ENCODE data around the gene FOXP4. TPM values are rescaled to one million over a fixed set of nuclear protein-coding genes. Genes with fewer than 3 reads are reported as not detected.
A peak's percentile ranks its signal among the peaks of the same experiment; 100 is the strongest.

Gene FOXP4
- total RNA-seq, 4 donors from 2014 or later = 12.6 to 42.4 (median 23.7) TPM

- no peaks in the 10 kb centered on the region for H3K27me3 ChIP-seq
- 94 to 98% methylated on average over 7 of the region's 7 CpGs for WGBS, 2 donors
- peak overlapping the region in 2 of 3 donors; percentile 86 for H3K27ac ChIP-seq
- H3K9me3 ChIP-seq = no peaks in the 10 kb centered on the region
- TF ChIP-seq POLR2A (IDR thresholded peaks at IDR 0.05) (no peak), CTCF (IDR thresholded peaks at IDR 0.05) (no peak)
- intact Hi-C loops (cut with DNase I) = no loop called here
- H3K36me3 ChIP-seq = no peaks in the 10 kb centered on the region
- H3K4me1 ChIP-seq = peaks cover 84 to 100% of the 10 kb centered on the region in 2 donors
- DNase-seq = no peak
- H3K4me3 ChIP-seq (replicated peaks in 1 of 3) = no peak overlapping the region
Observed at GRCh38 chr6:41573276-41573675, 27.1 kb downstream of the FOXP4 start.

GRCh38 chr6:41573985-41574384, 27.8 kb downstream of the FOXP4 start:
- 89 to 100% methylated on average over 1 of the region's 1 CpG for WGBS, 2 donors
- Histone ChIP-seq H3K9me3 (no peaks in the 10 kb centered on the region), H3K4me3 (replicated peaks in 1 of 3) (no peak overlapping the region), H3K27me3 (no peaks in the 10 kb centered on the region), H3K4me1 (peaks cover 85 to 100% of the 10 kb centered on the region in 2 donors), H3K36me3 (no peaks in the 10 kb centered on the region), H3K27ac (peak overlapping the region; percentile 24 to 86 (median 78))
- DNase-seq = no peak
- intact Hi-C loops (cut with DNase I) = no loop called here
- TF ChIP-seq POLR2A (IDR thresholded peaks at IDR 0.05) (no peak), CTCF (IDR thresholded peaks at IDR 0.05) (no peak)

GRCh38 chr6:41575598-41575997, 29.4 kb downstream of the FOXP4 start:
- intact Hi-C loops (cut with DNase I) = no loop called here
- no peaks in the 10 kb centered on the region for H3K9me3 ChIP-seq
- no peaks in the 10 kb centered on the region for H3K36me3 ChIP-seq
- TF ChIP-seq POLR2A (IDR thresholded peaks at IDR 0.05) = no peak
- TF ChIP-seq CTCF (IDR thresholded peaks at IDR 0.05) = no peak
- 59 to 62% methylated on average over 2 of the region's 2 CpGs for WGBS, 2 donors
- H3K27me3 ChIP-seq = no peaks in the 10 kb centered on the region
- H3K27ac ChIP-seq = peak overlapping the region; percentile 78 to 86 (median 86)
- H3K4me3 ChIP-seq (replicated peaks in 1 of 3) = no peak overlapping the region
- no peak for DNase-seq
- peaks cover 69 to 94% of the 10 kb centered on the region in 2 donors for H3K4me1 ChIP-seq

GRCh38 chr6:41576667-41577066, 30.5 kb downstream of the FOXP4 start:
- WGBS, 2 donors = 81% methylated on average over 4 of the region's 4 CpGs
- DNase-seq = no peak
- H3K4me3 ChIP-seq (replicated peaks in 1 of 3) = no peak overlapping the region
- peak overlapping the region in 2 of 3 donors; percentile 60 to 78 for H3K27ac ChIP-seq
- H3K27me3 ChIP-seq = no peaks in the 10 kb centered on the region
- no peaks in the 10 kb centered on the region for H3K9me3 ChIP-seq
- H3K36me3 ChIP-seq = no peaks in the 10 kb centered on the region
- peaks cover 69 to 94% of the 10 kb centered on the region in 2 donors for H3K4me1 ChIP-seq
- intact Hi-C loops (cut with DNase I) = no loop called here
- TF ChIP-seq POLR2A (IDR thresholded peaks at IDR 0.05) (no peak), CTCF (IDR thresholded peaks at IDR 0.05) (no peak)

- H3K36me3 ChIP-seq = no peaks in the 10 kb centered on the region
- no peak for TF ChIP-seq CTCF (IDR thresholded peaks at IDR 0.05)
- no peak for TF ChIP-seq POLR2A (IDR thresholded peaks at IDR 0.05)
- 50 to 63% methylated on average over 4 to 5 of the region's 5 CpGs for WGBS, 2 donors
- DNase-seq = peak; percentile 82 to 83
- no peaks in the 10 kb centered on the region for H3K9me3 ChIP-seq
- peaks cover 61 to 88% of the 10 kb centered on the region in 2 donors for H3K4me1 ChIP-seq
- H3K27me3 ChIP-seq = no peaks in the 10 kb centered on the region
- H3K4me3 ChIP-seq (replicated peaks in 1 of 3) = no peak overlapping the region
- H3K27ac ChIP-seq = peak overlapping the region; percentile 60 to 78 (median 71)
- intact Hi-C loops (cut with DNase I) = no loop called here
Observed at GRCh38 chr6:41577356-41578216, 31.4 kb downstream of the FOXP4 start.

All from thyroid gland (tissue), 4 donors.